ENCODE data around the gene PRKCE. TPM values are rescaled to one million over a fixed set of nuclear protein-coding genes. Genes with fewer than 3 reads are reported as not detected.

The PRKCE gene
- total and polyA plus RNA-seq, 2 of the 8 experiments (the other 6 are each of a cell fraction or from before 2014, with no cell fraction given) = 0.54 to 2.1 TPM

DNA sequence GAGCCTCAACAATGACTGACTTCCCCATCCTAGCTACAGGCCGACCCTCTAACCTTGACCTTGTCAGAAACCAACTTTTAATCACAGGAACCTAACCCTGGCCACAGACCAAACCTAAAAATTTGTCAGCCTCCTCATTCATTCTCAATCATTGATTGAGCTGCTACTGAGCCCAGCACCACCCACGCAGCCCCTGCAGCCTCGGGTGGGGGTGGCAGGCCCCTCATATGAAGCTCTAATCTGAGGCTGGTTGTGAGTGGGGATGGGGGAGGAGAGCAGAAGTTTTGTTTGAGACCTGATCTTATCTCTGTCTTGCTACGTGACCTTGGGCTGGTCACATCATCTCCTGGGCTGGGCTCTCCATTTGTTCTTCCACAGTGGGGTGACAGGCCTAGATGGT, 546.2 kb downstream of the PRKCE start:
- no peak for FAIRE-seq

More for the DNA sequence above, 546.2 kb downstream of the PRKCE start:
- no peak overlapping the region for H2BK5ac ChIP-seq (ENCODE audit: low read depth, low read length)
- no peak for TF ChIP-seq PHF8 (conservative IDR thresholded peaks at IDR 0.05; ENCODE audit: low read depth, low read length)
- TF ChIP-seq EZH2 (IDR thresholded peaks at IDR 0.05; ENCODE audit: low read depth, low read length, severe bottlenecking) = no peak
- TF ChIP-seq, protein P1, sequence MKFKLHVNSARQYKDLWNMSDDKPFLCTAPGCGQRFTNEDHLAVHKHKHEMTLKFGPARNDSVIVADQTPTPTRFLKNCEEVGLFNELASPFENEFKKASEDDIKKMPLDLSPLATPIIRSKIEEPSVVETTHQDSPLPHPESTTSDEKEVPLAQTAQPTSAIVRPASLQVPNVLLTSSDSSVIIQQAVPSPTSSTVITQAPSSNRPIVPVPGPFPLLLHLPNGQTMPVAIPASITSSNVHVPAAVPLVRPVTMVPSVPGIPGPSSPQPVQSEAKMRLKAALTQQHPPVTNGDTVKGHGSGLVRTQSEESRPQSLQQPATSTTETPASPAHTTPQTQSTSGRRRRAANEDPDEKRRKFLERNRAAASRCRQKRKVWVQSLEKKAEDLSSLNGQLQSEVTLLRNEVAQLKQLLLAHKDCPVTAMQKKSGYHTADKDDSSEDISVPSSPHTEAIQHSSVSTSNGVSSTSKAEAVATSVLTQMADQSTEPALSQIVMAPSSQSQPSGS (IDR thresholded peaks at IDR 0.05; ENCODE audit: low read length) = no peak
- TF ChIP-seq SIX5 (IDR thresholded peaks at IDR 0.05; ENCODE audit: low read depth, low read length) = no peak
- TF ChIP-seq POLR2A (IDR thresholded peaks at IDR 0.05; ENCODE audit: control extremely low read depth in 1 of 2, low read depth in 2 of 2, low read length in 2 of 2) = no peak
- no peak for TF ChIP-seq JUN (IDR thresholded peaks at IDR 0.05; ENCODE audit: low read depth, low read length)
- no peak for TF ChIP-seq EGR1 (IDR thresholded peaks at IDR 0.05; ENCODE audit: borderline replicate concordance, low read depth, low read length)
- TF ChIP-seq POU5F1 (IDR thresholded peaks at IDR 0.05; ENCODE audit: low read depth, low read length) = no peak
- TF ChIP-seq RNF2 (IDR thresholded peaks at IDR 0.05; ENCODE audit: borderline replicate concordance, low read depth, low read length, missing control alignments, poor library complexity, severe bottlenecking) = no peak
- no peak for TF ChIP-seq SP1 (IDR thresholded peaks at IDR 0.05; ENCODE audit: low read depth, low read length)
- no peak for TF ChIP-seq SUZ12 (IDR thresholded peaks at IDR 0.05; ENCODE audit: low read length)
- no peak for TF ChIP-seq RAD21 (IDR thresholded peaks at IDR 0.05 in 1 of 2, conservative IDR thresholded peaks at IDR 0.05 in 1 of 2; ENCODE audit: low read depth in 2 of 2, low read length in 2 of 2)
- no peak overlapping the region for H4K91ac ChIP-seq (replicated peaks; ENCODE audit: insufficient read length, low read length)
- no peak overlapping the region for H3K23ac ChIP-seq (ENCODE audit: insufficient read length)
- no peak overlapping the region for H3K4me2 ChIP-seq (ENCODE audit: insufficient read depth in 1 of 2, low read depth in 2 of 2, low read length in 2 of 2)
- no peak overlapping the region for H3K56ac ChIP-seq (replicated peaks; ENCODE audit: insufficient read length, low read depth, low read length)
- POLR2A ChIA-PET (ENCODE audit: partially characterized antibody) = no interaction called here
- H3K18ac ChIP-seq (ENCODE audit: extremely low read depth, low read length) = no peak overlapping the region
- DNase-seq (ENCODE audit: low read depth in 1 of 2, low spot score in 2 of 2) = no peak
- CTCF ChIA-PET (ENCODE audit: partially characterized antibody) = interaction anchor here (2.2 kb wide), 1 partner anchor 12 kb away, joined by 10 read pairs; no protein-coding TSS in a partner anchor
- no peak overlapping the region for H3K14ac ChIP-seq (ENCODE audit: insufficient read length)
- no peak overlapping the region for H3K9ac ChIP-seq (replicated peaks in 1 of 4; ENCODE audit: extremely low read depth in 1 of 4, low read depth in 3 of 4, low read length in 3 of 4)
- H2BK20ac ChIP-seq (ENCODE audit: low read length) = no peak overlapping the region
- H3K4ac ChIP-seq (replicated peaks; ENCODE audit: insufficient read length, low read depth, low read length) = no peak overlapping the region
- no peak overlapping the region for H2BK15ac ChIP-seq (ENCODE audit: low read length)
- H3K79me2 ChIP-seq (ENCODE audit: control insufficient read depth in 1 of 2, insufficient read depth in 2 of 2, low read length in 2 of 2) = no peaks in the 10 kb centered on the region
- no peaks in the 10 kb centered on the region for H3K23me2 ChIP-seq (ENCODE audit: low read depth, low read length)
- H3K4me3 ChIP-seq (ENCODE audit: extremely low read depth in 1 of 4, insufficient read depth in 2 of 4, low read depth in 3 of 4, low read length in 4 of 4) = no peak overlapping the region
- H3K36me3 ChIP-seq (ENCODE audit: control insufficient read depth in 2 of 4, insufficient read depth in 4 of 4, low read length in 3 of 4) = no peaks in the 10 kb centered on the region
- no peaks in the 10 kb centered on the region for H4K20me1 ChIP-seq (replicated peaks in 1 of 2; ENCODE audit: control insufficient read depth in 1 of 2, insufficient read depth in 2 of 2, low read length in 2 of 2)
- no peak overlapping the region for H2BK12ac ChIP-seq (ENCODE audit: low read depth, low read length)
- H4K8ac ChIP-seq (ENCODE audit: extremely low read depth, insufficient read depth, low read length) = no peak overlapping the region
- no peak overlapping the region for H3K27ac ChIP-seq (ENCODE audit: low read depth, low read length)
- WGBS, 2 experiments (ENCODE audit: extremely low coverage in 1 of 2, insufficient coverage in 1 of 2, insufficient read length in 1 of 2, insufficient replicate concordance in 2 of 2, low coverage in 1 of 2, low lambda C conversion rate in 2 of 2, missing lambda C conversion rate in 1 of 2) = 87% methylated on average over 4 of the region's 4 CpGs; no CpG with 5 or more reads in 1 of the 2 experiments
- H3K4me1 ChIP-seq (replicated peaks in 1 of 4; ENCODE audit: control insufficient read depth in 3 of 4, insufficient read depth in 4 of 4, low read length in 3 of 4) = no peaks in the 10 kb centered on the region; a peak in 2 of 7 replicates
- H3K79me1 ChIP-seq (ENCODE audit: low read depth, low read length) = no peaks in the 10 kb centered on the region
- H2BK120ac ChIP-seq (replicated peaks; ENCODE audit: low read depth, low read length) = no peak overlapping the region
- 0 out of 4 replicates have a peak, but pooled peaks cover 0 to 2% of the 10 kb centered on the region in 2 experiments for H3K9me3 ChIP-seq (ENCODE audit: insufficient read depth in 2 of 2, low read depth in 1 of 2, low read length in 1 of 2)
- no peak overlapping the region for H4K5ac ChIP-seq (ENCODE audit: insufficient read length, low read depth, low read length)
- no peak overlapping the region for H2AK5ac ChIP-seq (ENCODE audit: low read depth, low read length)
- no peak overlapping the region for H2AFZ ChIP-seq (ENCODE audit: low read length)
- H3K27me3 ChIP-seq (replicated peaks in 1 of 4; ENCODE audit: control insufficient read depth in 3 of 4, extremely low read depth in 1 of 4, insufficient read depth in 3 of 4, low read length in 3 of 4) = no peaks in the 10 kb centered on the region
